Thyroid gland (tissue), 4 donors: ENCODE results near the gene AURKAIP1.

ENCODE experiments used
- POLR2A ChIP-seq, 2 donors: fragments of 450-650 bp; IDR thresholded peaks; one replicate each; pipeline ENCODE4 v1.6.1; 2017; ENCODE audit warnings: antibody characterized with exemption in 2 of 2, mild to moderate bottlenecking in 2 of 2, moderate library complexity in 1 of 2
- TF ChIP-seq, protein P1 (sequence below), 6 experiments: fragments of 200-600 bp in 3 of 6; fragments of 450-650 bp in 3 of 6; sonication (generic) in 3 of 6; IDR thresholded peaks; one replicate each; pipeline ENCODE4 v1.5.1; 2016 to 2019; ENCODE audit warnings: antibody characterized with exemption in 6 of 6, mild to moderate bottlenecking in 2 of 6, inconsistent platforms in 1 of 6, moderate library complexity in 1 of 6

DNA sequence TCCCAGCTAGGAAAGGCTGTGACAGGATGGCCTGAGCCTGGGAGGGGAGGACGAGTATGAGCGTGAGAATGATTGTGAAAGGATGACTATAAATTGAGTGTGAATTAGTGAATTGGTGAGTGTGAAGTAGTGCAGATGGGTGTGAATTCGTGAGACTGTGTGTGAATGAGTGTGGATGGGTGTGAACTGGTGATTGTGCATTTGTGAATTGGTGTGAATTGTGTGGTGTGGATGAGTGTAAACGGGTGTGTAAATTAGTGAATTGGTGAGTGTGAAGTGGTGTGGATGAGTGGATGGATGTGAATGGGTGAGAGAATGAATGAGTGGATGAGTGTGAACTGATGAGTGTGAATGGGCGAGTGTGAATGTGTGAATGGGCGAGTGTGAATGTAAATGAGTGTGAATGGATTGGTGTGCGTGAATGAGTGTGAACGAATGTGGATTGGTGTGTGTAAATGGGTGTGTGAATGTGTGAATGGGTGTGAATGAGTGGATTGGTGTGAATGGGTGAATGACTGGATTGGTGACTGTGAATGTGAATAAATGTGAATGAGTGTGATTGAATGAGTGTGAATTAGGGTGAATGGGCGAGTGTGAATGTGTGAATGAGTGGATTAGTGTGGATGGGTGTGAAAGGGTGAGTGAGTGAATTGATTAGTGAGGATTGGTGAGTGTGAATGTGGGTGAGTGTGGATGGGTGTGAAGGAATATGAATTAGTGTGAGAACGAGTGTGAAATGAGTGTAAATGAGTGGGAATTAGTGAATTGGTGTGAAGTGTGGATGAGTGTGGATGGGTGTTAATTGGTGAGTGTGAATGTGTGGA, 8.9 kb downstream of the AURKAIP1 start:
- TF ChIP-seq, protein P1, sequence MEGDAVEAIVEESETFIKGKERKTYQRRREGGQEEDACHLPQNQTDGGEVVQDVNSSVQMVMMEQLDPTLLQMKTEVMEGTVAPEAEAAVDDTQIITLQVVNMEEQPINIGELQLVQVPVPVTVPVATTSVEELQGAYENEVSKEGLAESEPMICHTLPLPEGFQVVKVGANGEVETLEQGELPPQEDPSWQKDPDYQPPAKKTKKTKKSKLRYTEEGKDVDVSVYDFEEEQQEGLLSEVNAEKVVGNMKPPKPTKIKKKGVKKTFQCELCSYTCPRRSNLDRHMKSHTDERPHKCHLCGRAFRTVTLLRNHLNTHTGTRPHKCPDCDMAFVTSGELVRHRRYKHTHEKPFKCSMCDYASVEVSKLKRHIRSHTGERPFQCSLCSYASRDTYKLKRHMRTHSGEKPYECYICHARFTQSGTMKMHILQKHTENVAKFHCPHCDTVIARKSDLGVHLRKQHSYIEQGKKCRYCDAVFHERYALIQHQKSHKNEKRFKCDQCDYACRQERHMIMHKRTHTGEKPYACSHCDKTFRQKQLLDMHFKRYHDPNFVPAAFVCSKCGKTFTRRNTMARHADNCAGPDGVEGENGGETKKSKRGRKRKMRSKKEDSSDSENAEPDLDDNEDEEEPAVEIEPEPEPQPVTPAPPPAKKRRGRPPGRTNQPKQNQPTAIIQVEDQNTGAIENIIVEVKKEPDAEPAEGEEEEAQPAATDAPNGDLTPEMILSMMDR (IDR thresholded peaks at IDR 0.05), result no peak
- no peak for TF ChIP-seq POLR2A (IDR thresholded peaks at IDR 0.05)
